A549 treated with DMSO at 1 μM for 4 hours (cell line): ENCODE data around the gene CABP5. TPM values are rescaled to one million over a fixed set of nuclear protein-coding genes. Genes with fewer than 3 reads are reported as not detected.

Source experiments
- total RNA-seq: library from RNA; stranded (reverse); fragments of 200-300 nt; extraction: Qiagen RNA extraction; gene quantifications from 5 replicates; pipeline ENCODE4 v1.2.3, GENCODE V29; 2022; ENCODE audit warnings: low read depth

Gene CABP5
- total RNA-seq = not detected in 5 replicates

GRCh38 chr19:48043675-48044258 lies at the start of gene CABP5:
Gene CABP5 (minus strand): TSS chr19:48044079. CDS start chr19:48043922, 157 bp downstream.

DNA sequence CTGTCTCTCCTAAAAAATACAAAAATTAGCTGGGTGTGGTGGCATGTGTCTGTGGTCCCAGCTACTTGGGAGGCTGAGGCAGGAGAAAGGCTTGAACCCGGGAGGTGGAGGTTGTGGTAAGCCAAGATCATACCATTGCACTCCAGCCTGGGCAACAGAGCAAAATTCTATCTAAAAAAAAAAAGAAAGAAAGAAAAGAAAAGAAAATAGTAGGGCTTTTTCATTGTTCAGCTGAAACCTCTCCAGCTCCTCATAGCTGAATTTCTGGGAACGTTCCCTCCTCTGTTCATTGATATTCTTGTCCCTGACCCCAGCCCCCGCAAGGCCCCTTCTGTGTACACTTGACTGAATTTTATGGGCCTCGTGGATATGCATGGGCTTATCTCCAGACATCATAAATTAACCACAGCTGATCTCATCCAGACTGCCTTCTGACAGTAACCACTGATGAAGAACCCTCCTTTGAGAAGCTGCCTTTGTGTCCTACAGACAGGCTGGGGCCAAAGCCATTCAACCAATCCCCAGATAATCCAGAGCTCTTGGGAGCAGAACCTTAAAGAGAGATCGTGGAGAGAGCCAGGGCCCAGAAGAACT lies 49.6 kb downstream of the CABP5 start, which contains the start of gene ELSPBP1:
Gene ELSPBP1, plus strand, starts transcription at position 424 of the 594 bp plus-strand sequence. CDS start 14,036 bp downstream, outside the sequence.

DNA sequence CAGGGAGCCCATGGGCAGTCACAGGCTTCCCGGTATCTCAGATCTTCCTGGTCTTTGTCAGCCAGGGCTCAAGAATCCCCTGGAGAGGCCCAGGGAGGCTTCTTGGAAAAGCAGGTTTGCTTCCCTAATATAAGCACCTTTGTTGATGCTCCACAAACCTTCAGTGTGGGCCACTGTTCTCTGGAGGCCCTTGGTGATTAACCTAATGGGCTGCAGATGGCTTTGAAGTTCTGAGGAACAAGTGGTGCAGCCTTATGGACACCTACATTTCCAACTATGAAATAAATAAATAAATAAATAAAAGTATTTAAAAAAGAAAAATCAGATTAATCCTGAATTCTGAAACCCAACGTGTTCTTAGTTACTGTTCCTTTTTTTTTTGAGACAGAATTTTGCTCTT lies 51.8 kb downstream of the CABP5 start, which contains the start of gene BSPH1:
Gene BSPH1, minus strand, starts transcription at position 101 of the 400 bp plus-strand sequence. Its CDS starts 89 bp downstream, at position 12.

Other genes with a start within 250 kb of the CABP5 start
- not detected in 5 replicates for gene TPRX1, start 239.5 kb downstream of the CABP5 start, total RNA-seq
- gene CRX, start 222.1 kb downstream of the CABP5 start, total RNA-seq = not detected in 5 replicates
- gene TPRX2, start 184.8 kb downstream of the CABP5 start, total RNA-seq = not detected in 5 replicates
- not detected in 5 replicates for gene SULT2A1, start 157.8 kb downstream of the CABP5 start, total RNA-seq
- gene BSPH1, start 51.9 kb downstream of the CABP5 start, total RNA-seq = not detected in 5 replicates
- 0.10 TPM in 1 of 5 replicates, not detected in the others for gene ELSPBP1, start 49.4 kb downstream of the CABP5 start, total RNA-seq
- 9.6 to 14.9 TPM (median 12.7 TPM) in 5 replicates for gene PLA2G4C, start 66.7 kb upstream of the CABP5 start, total RNA-seq
- 63.2 to 69.6 TPM (median 65.3 TPM) in 5 replicates for gene LIG1, start 126.3 kb upstream of the CABP5 start, total RNA-seq
- 6.5 to 7.7 TPM (median 6.7 TPM) in 5 replicates for gene ZSWIM9, start 126.6 kb upstream of the CABP5 start, total RNA-seq
- gene CARD8, start 211.8 kb upstream of the CABP5 start, total RNA-seq = 13.2 to 21.9 TPM (median 19.7 TPM) in 5 replicates
- 5.3 to 5.7 TPM (median 5.4 TPM) in 5 replicates for gene ZNF114, start 226.0 kb upstream of the CABP5 start, total RNA-seq